GM19324 (cell line): ENCODE results near the gene HMCN2.

Experiments used
- ATAC-seq: cut with Tn5 transposase; IDR thresholded peaks from one replicate; pipeline ENCODE4 v1.9.1; 2021; ENCODE audit warnings: mild to moderate bottlenecking, moderate library complexity; ENCODE audit not compliant: unreplicated experiment, low FRiP score

HMCN2 gene

DNA sequence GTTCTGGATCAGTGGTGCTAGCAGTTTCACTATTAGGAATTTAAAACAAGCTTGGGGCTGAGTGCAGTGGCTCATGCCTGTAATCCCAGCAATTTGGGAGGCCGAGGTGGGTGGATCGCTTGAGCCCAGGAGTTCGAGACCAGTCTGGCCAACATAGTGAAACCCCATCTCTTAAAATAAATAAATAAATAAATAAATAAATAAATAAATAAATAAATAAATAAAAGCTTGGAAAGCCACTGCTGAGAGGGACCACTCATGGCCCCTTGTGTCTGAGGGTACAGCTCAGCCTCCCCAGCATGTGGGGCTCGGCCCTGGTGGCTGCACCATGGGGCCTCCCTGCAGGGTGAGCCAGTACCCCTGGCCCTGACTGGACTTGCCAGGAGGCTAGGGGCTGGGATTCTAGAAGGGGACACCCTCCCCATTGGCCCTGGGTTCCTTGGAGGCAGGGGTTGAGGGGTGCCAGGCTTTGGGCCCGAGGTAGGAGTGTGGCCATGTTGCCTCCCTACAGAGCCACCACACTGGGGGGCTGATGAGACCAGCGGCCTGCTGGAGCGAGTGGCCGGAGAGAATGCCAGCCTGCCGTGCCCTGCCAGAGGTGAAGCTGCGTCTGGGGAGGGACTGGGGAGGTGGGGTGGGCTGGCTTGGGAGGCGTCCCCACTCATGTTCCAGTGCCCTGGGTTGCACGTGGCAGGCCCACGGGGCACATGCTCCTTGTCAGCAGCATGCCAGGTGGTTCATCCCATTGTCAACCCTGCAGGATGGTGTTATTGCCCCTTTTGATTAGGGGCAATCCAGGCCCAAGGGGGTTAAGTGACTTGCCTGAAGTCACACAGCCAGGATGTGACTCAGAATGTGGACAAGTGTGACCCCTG lies 76.5 kb downstream of the HMCN2 start:
- no peak for ATAC-seq

DNA sequence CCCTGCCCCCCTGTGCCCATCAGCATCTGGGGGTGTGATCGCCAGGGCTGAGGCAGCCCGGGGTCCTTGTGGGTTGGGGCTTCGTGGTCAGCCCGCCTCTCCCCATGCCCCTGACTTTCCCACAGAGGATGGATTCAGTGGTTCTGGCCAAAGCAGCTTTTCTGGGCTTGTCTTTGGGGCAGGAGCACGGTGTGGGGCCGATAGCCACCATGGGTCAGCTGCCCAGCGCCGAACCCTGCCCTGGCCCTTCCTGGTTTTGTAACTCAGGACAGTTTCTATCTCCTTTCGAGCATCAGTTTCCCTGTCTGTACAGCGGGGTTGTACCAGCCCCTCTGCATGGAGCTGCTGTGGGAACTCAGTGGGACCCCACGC lies 77.1 kb downstream of the HMCN2 start:
- no peak for ATAC-seq

- no peak for ATAC-seq
Observed at GRCh38 chr9:130343445-130343918, 77.9 kb downstream of the HMCN2 start.

DNA sequence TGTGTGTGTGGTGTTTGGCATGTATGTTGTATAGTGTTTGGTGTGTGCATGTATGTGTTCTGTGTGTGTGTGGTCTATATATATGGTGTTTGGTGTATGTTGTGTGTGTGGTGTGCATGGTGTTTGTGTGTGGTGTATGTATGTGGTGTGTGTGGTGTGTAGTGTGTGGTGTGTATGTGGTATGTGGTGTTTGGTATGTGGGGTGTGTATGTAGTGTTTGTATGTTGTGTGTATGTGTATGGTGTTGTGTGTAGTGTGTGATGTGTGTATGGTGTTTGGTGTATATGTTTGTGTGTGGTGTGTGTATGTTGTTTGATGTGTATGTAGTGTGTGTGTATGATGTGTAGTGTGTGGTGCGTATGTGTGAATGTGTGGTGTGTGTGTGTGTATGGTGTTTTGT lies 78.8 kb downstream of the HMCN2 start:
- no peak for ATAC-seq

GRCh38 chr9:130345009-130345896 lies 79.7 kb downstream of the HMCN2 start:
- ATAC-seq, result no peak

DNA sequence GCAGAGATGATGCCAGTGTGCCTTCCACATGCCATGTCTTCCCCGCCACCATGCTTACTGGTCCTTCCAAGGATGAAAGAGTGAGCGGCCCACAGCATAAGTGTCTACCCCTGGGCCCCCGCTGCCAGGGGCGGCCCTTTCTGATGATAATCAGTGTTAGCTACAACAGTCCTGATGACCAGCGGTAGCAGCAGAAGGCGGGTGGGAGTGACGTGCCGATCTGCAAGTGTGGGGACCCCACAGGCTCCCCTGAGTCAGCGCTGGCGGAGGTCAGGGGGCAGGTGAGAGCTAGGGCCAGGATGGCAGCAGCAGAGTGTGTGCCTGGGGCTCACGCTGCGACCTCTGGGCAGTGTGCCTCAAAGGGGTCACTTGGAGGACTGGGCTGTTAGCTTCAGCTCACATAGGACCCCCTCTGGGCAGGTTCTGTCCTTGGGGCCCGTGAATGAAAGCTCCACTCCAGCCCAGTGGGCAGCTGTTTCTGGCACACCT lies 80.4 kb downstream of the HMCN2 start:
- ATAC-seq, result no peak

- ATAC-seq, result no peak
Observed at GRCh38 chr9:130346431-130346830, 80.9 kb downstream of the HMCN2 start.

DNA sequence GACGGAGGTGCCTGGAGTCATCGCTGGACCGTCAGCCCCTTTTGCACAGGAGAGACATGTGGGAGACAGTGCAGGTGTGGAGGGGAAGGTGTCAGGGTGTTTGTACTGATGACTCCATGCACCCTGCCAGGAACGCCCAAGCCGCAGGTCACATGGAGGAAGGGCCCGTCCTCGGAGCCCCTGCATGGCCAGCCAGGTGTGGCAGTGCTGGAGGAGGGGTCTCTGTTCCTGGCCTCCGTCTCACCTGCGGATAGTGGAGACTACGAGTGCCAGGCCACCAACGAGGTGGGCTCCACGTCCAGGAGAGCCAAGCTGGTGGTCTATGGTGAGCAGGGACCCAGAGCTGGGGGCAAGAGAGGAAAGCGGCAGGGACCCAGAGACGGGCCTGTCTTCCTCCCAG lies 81.5 kb downstream of the HMCN2 start:
- no peak for ATAC-seq

DNA sequence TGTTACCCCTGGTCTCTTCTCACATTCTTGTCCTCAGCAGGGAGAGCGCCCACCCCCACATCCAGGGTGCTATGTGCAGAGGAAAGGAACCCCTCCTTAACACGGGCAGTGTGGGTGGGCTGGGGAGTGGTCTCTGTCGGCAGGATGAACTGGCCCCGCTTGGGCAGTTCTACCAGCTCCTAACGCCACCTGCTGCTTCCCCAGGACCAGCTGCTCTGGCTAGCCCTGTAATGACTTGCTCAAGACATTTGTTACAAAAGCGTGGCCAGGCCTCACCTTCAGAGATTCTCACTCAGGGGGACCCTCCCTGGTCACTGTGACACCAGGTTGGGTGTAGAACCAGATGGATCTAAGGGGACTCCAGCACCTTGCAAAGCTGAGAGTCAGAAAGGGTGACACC lies 82.4 kb downstream of the HMCN2 start:
- no peak for ATAC-seq

DNA sequence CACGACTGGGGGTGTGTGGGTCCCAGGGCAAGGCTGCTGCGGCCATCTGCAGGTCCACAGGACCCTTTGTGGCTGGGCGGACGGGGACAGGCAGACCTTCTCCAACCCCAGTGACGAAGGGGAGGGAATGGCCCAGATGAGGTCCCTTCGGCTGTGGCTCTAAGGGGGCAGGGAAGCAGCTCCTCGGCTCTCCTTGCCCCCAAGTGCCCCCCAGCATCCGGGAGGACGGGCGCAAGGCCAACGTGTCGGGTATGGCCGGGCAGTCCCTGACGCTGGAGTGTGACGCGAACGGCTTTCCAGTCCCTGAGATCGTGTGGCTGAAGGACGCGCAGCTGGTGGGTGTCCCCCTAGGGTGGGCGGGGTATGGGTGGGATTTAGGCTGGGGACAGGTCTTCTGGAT lies 82.8 kb downstream of the HMCN2 start:
- no peak for ATAC-seq

DNA sequence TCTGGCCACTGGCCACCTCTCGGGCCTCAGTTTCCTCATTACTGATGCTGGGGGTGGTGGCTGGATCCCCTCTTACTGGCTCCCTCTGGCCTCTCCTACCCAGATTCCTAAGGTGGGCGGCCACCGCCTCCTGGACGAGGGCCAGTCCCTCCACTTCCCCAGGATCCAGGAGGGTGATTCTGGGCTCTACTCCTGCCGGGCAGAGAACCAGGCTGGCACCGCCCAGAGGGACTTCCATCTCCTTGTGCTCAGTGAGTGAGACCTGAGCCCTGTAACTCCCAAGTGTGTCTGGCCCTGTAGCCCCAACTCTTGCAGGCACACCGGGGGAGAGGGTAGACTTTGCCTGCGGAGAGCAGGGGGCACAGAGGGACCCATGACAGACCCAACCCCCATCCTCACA lies 83.3 kb downstream of the HMCN2 start:
- no peak for ATAC-seq

DNA sequence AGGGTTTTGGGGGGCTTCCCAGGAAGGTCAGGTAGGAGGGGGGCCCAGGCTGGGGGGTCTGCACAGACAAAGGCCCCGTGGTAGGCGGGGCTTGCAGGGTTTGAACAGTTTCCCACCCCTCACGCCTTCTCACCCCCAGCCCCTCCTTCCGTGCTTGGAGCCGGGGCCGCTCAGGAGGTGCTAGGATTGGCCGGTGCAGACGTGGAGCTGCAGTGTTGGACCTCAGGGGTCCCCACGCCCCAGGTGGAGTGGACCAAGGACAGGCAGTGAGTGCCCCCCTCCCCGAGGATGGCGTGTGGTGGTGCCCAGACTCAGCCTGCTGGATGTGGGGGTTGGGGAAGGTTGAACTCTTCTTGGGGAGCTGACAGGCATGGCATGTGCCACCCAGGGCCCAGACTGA lies 83.8 kb downstream of the HMCN2 start:
- ATAC-seq, result no peak

DNA sequence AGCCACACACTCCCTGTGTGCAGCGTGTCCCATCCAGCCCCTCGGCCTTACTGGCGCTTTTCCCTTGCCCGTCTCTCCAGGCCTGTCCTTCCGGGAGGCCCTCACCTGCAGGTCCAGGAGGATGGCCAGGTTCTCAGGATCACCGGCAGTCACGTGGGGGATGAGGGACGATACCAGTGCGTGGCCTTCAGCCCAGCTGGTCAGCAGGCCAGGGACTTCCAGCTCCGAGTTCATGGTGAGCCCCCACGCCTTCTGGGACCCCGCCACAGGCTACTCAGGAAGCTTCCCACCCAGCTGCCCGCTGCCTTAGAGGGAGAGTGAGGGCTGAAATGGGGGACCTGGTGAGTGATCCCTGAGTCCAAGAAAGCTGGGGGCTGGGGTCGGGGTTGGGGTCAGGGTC lies 85.8 kb downstream of the HMCN2 start:
- ATAC-seq, result no peak

GRCh38 chr9:130352081-130352480 lies 86.5 kb downstream of the HMCN2 start:
- ATAC-seq, result no peak

DNA sequence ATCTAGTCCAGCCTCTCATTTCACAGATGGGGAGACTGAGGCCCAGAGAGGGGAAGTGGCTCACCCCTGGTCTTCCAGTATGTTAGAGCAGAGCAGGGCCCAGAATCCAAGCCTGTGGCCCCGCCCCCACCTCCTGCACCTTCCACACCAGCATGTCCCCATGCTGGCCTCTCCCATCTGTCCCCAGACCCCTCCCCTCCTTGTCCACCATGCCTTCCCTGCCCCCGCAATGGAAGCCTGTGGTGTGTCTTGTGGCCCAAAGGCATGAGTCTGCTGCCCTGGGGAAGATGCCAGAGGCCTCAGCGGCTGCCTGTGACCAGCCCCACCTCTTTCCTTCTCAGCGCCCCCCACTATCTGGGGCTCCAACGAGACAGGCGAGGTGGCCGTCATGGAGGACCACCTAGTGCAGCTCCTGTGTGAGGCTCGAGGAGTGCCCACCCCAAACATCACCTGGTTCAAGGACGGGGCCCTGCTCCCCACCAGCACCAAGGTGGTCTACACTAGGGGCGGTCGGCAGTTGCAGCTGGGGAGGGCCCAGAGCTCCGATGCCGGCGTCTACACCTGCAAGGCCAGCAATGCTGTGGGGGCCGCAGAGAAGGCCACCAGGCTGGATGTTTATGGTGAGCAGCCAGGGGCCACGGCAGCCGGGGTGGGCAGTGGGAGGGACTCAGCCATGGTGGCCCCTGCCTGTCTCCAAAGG lies 87.2 kb downstream of the HMCN2 start:
- ATAC-seq, result no peak

- no peak for ATAC-seq
Observed at GRCh38 chr9:130354378-130354777, 88.8 kb downstream of the HMCN2 start.

DNA sequence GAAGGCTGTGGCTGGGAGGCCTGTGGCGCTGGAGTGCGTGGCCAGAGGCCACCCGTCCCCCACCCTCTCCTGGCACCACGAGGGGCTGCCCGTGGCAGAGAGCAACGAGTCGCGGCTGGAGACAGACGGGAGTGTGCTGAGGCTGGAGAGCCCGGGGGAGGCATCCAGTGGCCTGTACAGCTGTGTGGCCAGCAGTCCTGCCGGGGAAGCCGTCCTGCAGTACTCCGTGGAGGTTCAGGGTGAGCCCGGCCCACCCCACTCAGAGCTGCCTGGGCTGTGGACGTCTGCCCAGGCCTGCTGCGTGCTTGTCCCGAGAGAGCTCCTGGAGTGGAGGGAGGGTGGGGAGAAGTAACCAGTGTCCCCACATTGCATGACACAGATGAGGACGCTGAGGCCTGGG lies 89.2 kb downstream of the HMCN2 start:
- no peak for ATAC-seq

- no peak for ATAC-seq
Observed at GRCh38 chr9:130356033-130356432, 90.5 kb downstream of the HMCN2 start.

DNA sequence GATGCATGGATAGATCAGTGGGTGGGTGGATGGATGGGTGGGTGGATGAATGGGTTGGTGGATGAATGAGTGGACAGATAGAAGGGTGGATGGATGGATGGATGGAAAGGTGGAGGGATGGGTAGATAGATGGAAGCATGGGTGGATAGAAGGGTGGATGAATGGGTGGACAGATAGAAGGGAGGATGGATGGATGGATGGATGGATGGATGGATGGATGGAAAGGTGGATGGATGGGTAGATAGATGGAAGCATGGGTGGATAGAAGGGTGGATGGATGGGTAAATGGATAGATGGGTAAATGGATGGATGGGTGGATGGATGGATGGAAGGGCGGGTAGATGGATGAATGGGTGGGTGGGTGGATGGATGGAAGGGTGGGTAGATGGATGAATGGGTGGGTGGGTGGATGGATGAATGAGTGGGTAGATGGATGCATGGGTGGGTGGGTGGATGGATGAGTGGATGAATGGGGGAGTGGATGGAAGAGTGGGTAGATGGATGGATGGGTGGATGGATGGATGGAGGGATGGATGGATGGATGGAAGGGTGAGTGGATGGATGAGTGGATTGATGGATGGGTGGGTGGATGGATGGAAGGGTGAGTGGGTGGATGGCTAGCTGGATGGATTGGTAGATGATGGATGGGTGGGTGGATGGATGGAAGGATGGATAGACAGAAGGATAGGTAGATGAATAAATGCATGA lies 91.5 kb downstream of the HMCN2 start:
- no peak for ATAC-seq

- no peak for ATAC-seq
Observed at GRCh38 chr9:130358928-130359327, 93.4 kb downstream of the HMCN2 start.
